ENCODE data around the gene ALK.

DNA sequence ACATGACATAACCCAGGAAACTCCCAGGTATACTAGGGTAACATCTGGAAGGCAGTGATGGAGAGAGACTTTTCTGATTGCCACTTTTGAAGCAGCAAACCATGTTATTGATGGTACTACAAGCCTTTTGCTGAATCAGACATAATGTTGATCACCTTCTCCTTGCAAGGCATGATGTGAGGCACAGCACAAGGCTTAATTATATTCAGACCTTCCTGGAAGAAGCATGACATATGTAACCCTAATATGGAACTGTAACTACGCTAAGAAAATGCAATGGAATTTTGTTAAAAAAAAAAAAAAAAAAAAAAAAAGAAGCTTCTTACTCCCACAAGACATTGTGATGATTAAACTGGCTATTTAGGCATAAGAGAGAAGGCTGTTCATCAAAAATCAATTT lies 145.4 kb downstream of the ALK start:
- TF ChIP-seq TAF1 (IDR thresholded peaks at IDR 0.05; ENCODE audit: borderline replicate concordance, insufficient read depth, low read length) = no peak
- TF ChIP-seq SIN3A (IDR thresholded peaks at IDR 0.05; ENCODE audit: borderline replicate concordance, insufficient read depth, low read length) = no peak
- TF ChIP-seq FOXP2 (optimal IDR thresholded peaks at IDR 0.05; ENCODE audit: borderline replicate concordance, extremely low read depth, extremely low read length, insufficient read depth) = no peak
- TF ChIP-seq POLR2AphosphoS5 (IDR thresholded peaks at IDR 0.05; ENCODE audit: low read depth, low read length) = no peak
